Right lobe of liver (tissue), 4 donors: Measurements from ENCODE around the gene BDKRB2.

Source experiments
- CTCF ChIP-seq, 4 donors: fragments of 200-600 bp in 3 of 4; fragments of 450-650 bp in 1 of 4; IDR thresholded peaks; one replicate each; pipeline versions ENCODE4 v1.5.1 to v1.8.0; 2016 to 2022; ENCODE audit warnings: antibody characterized with exemption in 4 of 4, mild to moderate bottlenecking in 2 of 4
- POLR2A ChIP-seq: fragments of 450-650 bp; IDR thresholded peaks from one replicate; pipeline ENCODE4 v1.6.1; 2017; ENCODE audit warnings: antibody characterized with exemption, mild to moderate bottlenecking
- donor health status: DM: no; HTN: no; CAD: no.
- donor health status: DM: no; HTN: no; CAD: no.
- donor health status: DM: no; HTN: yes; CAD: no.

- TF ChIP-seq CTCF (IDR thresholded peaks at IDR 0.05) (no peak), POLR2A (no peak)
Observed at GRCh38 chr14:96261772-96262655, 57.4 kb downstream of the BDKRB2 start.
